Body of pancreas (tissue), 4 donors: ENCODE measurements around the gene DSE.

Experiments used
- POLR2A ChIP-seq, 3 donors: fragments of 450-650 bp; IDR thresholded peaks; one replicate each; pipeline ENCODE4 v1.6.1; 2016; ENCODE audit warnings: antibody characterized with exemption in 3 of 3, mild to moderate bottlenecking in 2 of 3
- TF ChIP-seq, protein P1 (sequence below), 7 experiments: fragments of 450-650 bp in 4 of 7; fragments of 200-600 bp in 3 of 7; sonication (generic) in 3 of 7; IDR thresholded peaks; one replicate each; pipeline ENCODE4 v1.5.1; 2016 to 2019; ENCODE audit warnings: antibody characterized with exemption in 7 of 7

DNA sequence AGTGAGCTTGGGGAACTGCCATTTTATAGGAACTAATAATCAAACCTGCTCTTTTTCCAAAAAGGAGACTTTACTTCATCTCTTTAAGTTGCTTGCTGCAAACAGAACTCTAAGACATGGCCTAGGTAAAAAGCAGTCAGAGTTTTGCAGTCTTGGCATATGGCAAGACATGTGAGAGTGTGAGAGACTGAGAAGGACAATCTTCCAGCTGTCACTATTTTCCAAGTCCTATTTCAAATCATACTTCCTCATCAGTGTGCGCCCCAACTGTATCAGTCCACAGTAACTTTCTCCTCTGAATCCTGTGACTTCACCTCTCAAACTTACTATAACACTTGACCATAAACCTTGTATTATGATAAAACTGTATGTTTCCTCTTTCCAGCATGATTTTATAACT, 100.8 kb downstream of the DSE start:
- TF ChIP-seq POLR2A (IDR thresholded peaks at IDR 0.05): no peak
- TF ChIP-seq, protein P1, sequence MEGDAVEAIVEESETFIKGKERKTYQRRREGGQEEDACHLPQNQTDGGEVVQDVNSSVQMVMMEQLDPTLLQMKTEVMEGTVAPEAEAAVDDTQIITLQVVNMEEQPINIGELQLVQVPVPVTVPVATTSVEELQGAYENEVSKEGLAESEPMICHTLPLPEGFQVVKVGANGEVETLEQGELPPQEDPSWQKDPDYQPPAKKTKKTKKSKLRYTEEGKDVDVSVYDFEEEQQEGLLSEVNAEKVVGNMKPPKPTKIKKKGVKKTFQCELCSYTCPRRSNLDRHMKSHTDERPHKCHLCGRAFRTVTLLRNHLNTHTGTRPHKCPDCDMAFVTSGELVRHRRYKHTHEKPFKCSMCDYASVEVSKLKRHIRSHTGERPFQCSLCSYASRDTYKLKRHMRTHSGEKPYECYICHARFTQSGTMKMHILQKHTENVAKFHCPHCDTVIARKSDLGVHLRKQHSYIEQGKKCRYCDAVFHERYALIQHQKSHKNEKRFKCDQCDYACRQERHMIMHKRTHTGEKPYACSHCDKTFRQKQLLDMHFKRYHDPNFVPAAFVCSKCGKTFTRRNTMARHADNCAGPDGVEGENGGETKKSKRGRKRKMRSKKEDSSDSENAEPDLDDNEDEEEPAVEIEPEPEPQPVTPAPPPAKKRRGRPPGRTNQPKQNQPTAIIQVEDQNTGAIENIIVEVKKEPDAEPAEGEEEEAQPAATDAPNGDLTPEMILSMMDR (IDR thresholded peaks at IDR 0.05): no peak
